ENCODE measurements around the gene XIAP.

DNA sequence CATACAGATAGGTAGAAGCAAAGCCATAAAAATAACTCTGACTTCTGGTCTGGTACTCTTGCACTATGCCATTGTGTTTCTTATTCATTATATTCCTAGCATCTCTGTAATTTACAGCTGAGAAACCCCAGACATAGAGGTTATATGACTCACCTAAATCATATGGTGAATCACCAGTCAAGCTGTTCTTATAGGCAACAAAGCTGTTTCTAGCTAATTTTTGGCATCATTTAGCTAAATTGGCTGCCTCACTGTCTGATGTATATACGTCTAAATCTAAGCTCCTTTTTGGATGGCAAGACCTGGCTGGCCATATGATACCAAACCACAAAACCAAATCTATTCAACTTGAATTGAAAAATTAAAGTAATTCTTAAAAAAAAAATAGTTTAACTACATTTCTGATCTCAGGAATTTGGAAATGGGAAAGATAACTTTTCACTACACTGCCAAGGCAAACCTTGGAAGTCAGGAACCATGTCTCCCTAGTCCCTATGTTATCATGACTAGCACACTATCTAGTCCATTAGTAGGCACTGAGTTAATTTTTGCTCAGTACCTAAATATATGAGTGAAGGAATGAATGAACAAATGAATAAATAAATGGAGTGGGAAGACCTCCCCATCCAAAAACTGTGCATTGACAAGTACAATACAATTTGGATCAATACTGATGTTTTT is 60.4 kb downstream of the XIAP start:
- TF ChIP-seq, protein P1, sequence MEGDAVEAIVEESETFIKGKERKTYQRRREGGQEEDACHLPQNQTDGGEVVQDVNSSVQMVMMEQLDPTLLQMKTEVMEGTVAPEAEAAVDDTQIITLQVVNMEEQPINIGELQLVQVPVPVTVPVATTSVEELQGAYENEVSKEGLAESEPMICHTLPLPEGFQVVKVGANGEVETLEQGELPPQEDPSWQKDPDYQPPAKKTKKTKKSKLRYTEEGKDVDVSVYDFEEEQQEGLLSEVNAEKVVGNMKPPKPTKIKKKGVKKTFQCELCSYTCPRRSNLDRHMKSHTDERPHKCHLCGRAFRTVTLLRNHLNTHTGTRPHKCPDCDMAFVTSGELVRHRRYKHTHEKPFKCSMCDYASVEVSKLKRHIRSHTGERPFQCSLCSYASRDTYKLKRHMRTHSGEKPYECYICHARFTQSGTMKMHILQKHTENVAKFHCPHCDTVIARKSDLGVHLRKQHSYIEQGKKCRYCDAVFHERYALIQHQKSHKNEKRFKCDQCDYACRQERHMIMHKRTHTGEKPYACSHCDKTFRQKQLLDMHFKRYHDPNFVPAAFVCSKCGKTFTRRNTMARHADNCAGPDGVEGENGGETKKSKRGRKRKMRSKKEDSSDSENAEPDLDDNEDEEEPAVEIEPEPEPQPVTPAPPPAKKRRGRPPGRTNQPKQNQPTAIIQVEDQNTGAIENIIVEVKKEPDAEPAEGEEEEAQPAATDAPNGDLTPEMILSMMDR (IDR thresholded peaks at IDR 0.05; ENCODE audit: insufficient read depth, low read length), result no peak
- TF ChIP-seq SPI1 (IDR thresholded peaks at IDR 0.05; ENCODE audit: borderline replicate concordance, low read depth) (no peak), POLR2AphosphoS5 (IDR thresholded peaks at IDR 0.05; ENCODE audit: low read depth) (no peak)
- TF ChIP-seq, protein P2, sequence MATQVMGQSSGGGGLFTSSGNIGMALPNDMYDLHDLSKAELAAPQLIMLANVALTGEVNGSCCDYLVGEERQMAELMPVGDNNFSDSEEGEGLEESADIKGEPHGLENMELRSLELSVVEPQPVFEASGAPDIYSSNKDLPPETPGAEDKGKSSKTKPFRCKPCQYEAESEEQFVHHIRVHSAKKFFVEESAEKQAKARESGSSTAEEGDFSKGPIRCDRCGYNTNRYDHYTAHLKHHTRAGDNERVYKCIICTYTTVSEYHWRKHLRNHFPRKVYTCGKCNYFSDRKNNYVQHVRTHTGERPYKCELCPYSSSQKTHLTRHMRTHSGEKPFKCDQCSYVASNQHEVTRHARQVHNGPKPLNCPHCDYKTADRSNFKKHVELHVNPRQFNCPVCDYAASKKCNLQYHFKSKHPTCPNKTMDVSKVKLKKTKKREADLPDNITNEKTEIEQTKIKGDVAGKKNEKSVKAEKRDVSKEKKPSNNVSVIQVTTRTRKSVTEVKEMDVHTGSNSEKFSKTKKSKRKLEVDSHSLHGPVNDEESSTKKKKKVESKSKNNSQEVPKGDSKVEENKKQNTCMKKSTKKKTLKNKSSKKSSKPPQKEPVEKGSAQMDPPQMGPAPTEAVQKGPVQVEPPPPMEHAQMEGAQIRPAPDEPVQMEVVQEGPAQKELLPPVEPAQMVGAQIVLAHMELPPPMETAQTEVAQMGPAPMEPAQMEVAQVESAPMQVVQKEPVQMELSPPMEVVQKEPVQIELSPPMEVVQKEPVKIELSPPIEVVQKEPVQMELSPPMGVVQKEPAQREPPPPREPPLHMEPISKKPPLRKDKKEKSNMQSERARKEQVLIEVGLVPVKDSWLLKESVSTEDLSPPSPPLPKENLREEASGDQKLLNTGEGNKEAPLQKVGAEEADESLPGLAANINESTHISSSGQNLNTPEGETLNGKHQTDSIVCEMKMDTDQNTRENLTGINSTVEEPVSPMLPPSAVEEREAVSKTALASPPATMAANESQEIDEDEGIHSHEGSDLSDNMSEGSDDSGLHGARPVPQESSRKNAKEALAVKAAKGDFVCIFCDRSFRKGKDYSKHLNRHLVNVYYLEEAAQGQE (IDR thresholded peaks at IDR 0.05; ENCODE audit: insufficient replicate concordance, low read depth), result no peak
